ENCODE measurements around the gene SCAMP5. TPM values are rescaled to one million over a fixed set of nuclear protein-coding genes. Genes with fewer than 3 reads are reported as not detected.
A peak's percentile ranks its signal among the peaks of the same experiment; 100 is the strongest.

The SCAMP5 gene
- total and polyA plus RNA-seq, 2 of the 13 experiments (the other 11 are each of a cell fraction or from before 2014, with no cell fraction given), result 34.3 to 49.0 TPM

GRCh38 chr15:75054172-75054897, 59.0 kb downstream of the SCAMP5 start:
- Histone ChIP-seq H3K27ac (ENCODE audit: extremely low read length, insufficient read depth, low read length) (no peak overlapping the region), H4K20me1 (ENCODE audit: insufficient read depth, low read length) (no peaks in the 10 kb centered on the region), H2AFZ (ENCODE audit: low read length) (no peak overlapping the region), H3K9me3 (ENCODE audit: low read length) (no peaks in the 10 kb centered on the region), H3K4me3 (replicated peaks in 1 of 3; ENCODE audit: insufficient read depth in 1 of 3, low read depth in 2 of 3, low read length in 3 of 3) (no peak overlapping the region), H3K36me3 (replicated peaks in 1 of 2; ENCODE audit: control insufficient read depth in 1 of 2, insufficient read depth in 2 of 2, low read length in 2 of 2) (no peaks in the 10 kb centered on the region), H3K4me1 (ENCODE audit: insufficient read depth, low read length) (peaks cover 73% of the 10 kb centered on the region), H3K9ac (ENCODE audit: insufficient read depth, low read depth, low read length) (no peak overlapping the region), H3K4me2 (ENCODE audit: low read depth, low read length) (no peak overlapping the region), H3K79me2 (ENCODE audit: insufficient read depth, low read length) (no peaks in the 10 kb centered on the region), H3K27me3 (ENCODE audit: control insufficient read depth in 1 of 2, insufficient read depth in 2 of 2, low read length in 2 of 2) (no peaks in the 10 kb centered on the region)
- CTCF ChIA-PET (ENCODE audit: low intra/inter-chr PET ratio, low total read pairs), result no interaction called here
- FAIRE-seq, result no peak
- WGBS (ENCODE audit: low lambda C conversion rate), result 50% methylated on average over 3 of the region's 3 CpGs
- no peak for DNase-seq (ENCODE audit: low spot score)
- intact Hi-C loops (cut with micrococcal nuclease; ENCODE audit: unreplicated experiment) (no loop called here), in situ Hi-C loops (cut with HindIII; ENCODE audit: extremely low pct_ligation_motif_present, low pct_unique_long_range_greater_than_20kb) (no loop called here)
- POLR2A ChIA-PET, result interaction anchor here (3.5 kb wide), 1 partner anchor 11 kb away, joined by 21 read pairs; no protein-coding TSS in a partner anchor
- BruUV-seq (replicated peaks), result no TSS peak
- ATAC-seq, result no peak
- peak; percentile 70; the same call in 1 of the 2 replicates for TF ChIP-seq ZNF362 (CRISPR knock-in tag; IDR thresholded peaks at IDR 0.05; ENCODE audit: borderline replicate concordance)
- TF ChIP-seq ZNF770 (CRISPR knock-in tag; IDR thresholded peaks at IDR 0.05), result peak; percentile 79
- TF ChIP-seq NBN (conservative IDR thresholded peaks at IDR 0.05), result no peak
- TF ChIP-seq SMAD1 (CRISPR knock-in tag; IDR thresholded peaks at IDR 0.05; ENCODE audit: borderline replicate concordance, low read depth), result no peak
- TF ChIP-seq GTF2F1 (IDR thresholded peaks at IDR 0.05; ENCODE audit: low read length), result no peak
- no peak for TF ChIP-seq ZNF264 (CRISPR knock-in tag; IDR thresholded peaks at IDR 0.05)
- TF ChIP-seq KLF15 (CRISPR knock-in tag; IDR thresholded peaks at IDR 0.05; ENCODE audit: borderline replicate concordance), result no peak
- TF ChIP-seq ZNF879 (CRISPR knock-in tag; IDR thresholded peaks at IDR 0.05), result no peak
- no peak for TF ChIP-seq KDM6A (CRISPR knock-in tag; IDR thresholded peaks at IDR 0.05; ENCODE audit: low read depth)
- no peak for TF ChIP-seq ZMYM4 (CRISPR knock-in tag; IDR thresholded peaks at IDR 0.05)
- TF ChIP-seq SOX13 (IDR thresholded peaks at IDR 0.05), result no peak
- TF ChIP-seq SOX13 (CRISPR knock-in tag; conservative IDR thresholded peaks at IDR 0.05 in 1 of 2, IDR thresholded peaks at IDR 0.05 in 1 of 2), result peak in 1 of 2 experiments; percentile 39; a peak in 1 of 4 replicates
- no peak for TF ChIP-seq E2F1 (CRISPR knock-in tag; IDR thresholded peaks at IDR 0.05)
- TF ChIP-seq NR2C2 (CRISPR knock-in tag; IDR thresholded peaks at IDR 0.05; ENCODE audit: borderline replicate concordance), result peak; percentile 45; the same call in 1 of the 2 replicates

Data from HepG2 (cell line).